PFSK-1 (cell line): ENCODE data around the gene ZC3H18.

Experiments used
- FOXP2 ChIP-seq: optimal IDR thresholded peaks from 2 replicates; pipeline ENCODE3; 2011; ENCODE audit warnings: borderline replicate concordance, control low read depth, inconsistent platforms; ENCODE audit not compliant: insufficient read depth; ENCODE audit errors: extremely low read length, extremely low read depth
- POLR2AphosphoS5 ChIP-seq: IDR thresholded peaks from 2 replicates; pipeline ENCODE4 v1.6.1; 2012; ENCODE audit warnings: low read depth, mild to moderate bottlenecking, control low read depth, low read length, moderate library complexity
- REST ChIP-seq, 2 experiments: IDR thresholded peaks; 2 replicates each; pipeline versions ENCODE4 v1.6.1 to v1.8.0; 2011 to 2012; ENCODE audit warnings: low read depth in 2 of 2, low read length in 2 of 2, control low read depth in 1 of 2, inconsistent platforms in 1 of 2, mild to moderate bottlenecking in 1 of 2, moderate library complexity in 1 of 2; ENCODE audit not compliant: insufficient read depth in 1 of 2
- SIN3A ChIP-seq: IDR thresholded peaks from 2 replicates; pipeline ENCODE4 v1.6.1; 2012; ENCODE audit warnings: mild to moderate bottlenecking, low read length, moderate library complexity, borderline replicate concordance; ENCODE audit not compliant: insufficient read depth
- TAF1 ChIP-seq: IDR thresholded peaks from 2 replicates; pipeline ENCODE4 v1.6.1; 2012; ENCODE audit warnings: low read length, control low read depth, borderline replicate concordance; ENCODE audit not compliant: insufficient read depth

The ZC3H18 gene

GRCh38 chr16:88529596-88529995 lies 40.6 kb upstream of the ZC3H18 start:
- TF ChIP-seq TAF1 = no peak
- no peak for TF ChIP-seq POLR2AphosphoS5
- TF ChIP-seq SIN3A = no peak
- TF ChIP-seq REST (IDR thresholded peaks at IDR 0.05; ENCODE audit: insufficient read depth in 1 of 2, low read depth in 2 of 2, low read length in 2 of 2) = no peak
- no peak for TF ChIP-seq FOXP2

- TF ChIP-seq REST (IDR thresholded peaks at IDR 0.05; ENCODE audit: insufficient read depth in 1 of 2, low read depth in 2 of 2, low read length in 2 of 2) = no peak
- TF ChIP-seq TAF1 = no peak
- no peak for TF ChIP-seq SIN3A
- no peak for TF ChIP-seq POLR2AphosphoS5
- no peak for TF ChIP-seq FOXP2
These were observed 39.9 kb upstream of the ZC3H18 start for GRCh38 chr16:88530051-88530857.

- TF ChIP-seq REST (IDR thresholded peaks at IDR 0.05; ENCODE audit: insufficient read depth in 1 of 2, low read depth in 2 of 2, low read length in 2 of 2) (no peak), SIN3A (no peak), FOXP2 (no peak)
These were observed 39.4 kb upstream of the ZC3H18 start for GRCh38 chr16:88530858-88531203.

- no peak for TF ChIP-seq POLR2AphosphoS5
- TF ChIP-seq FOXP2 = no peak
- no peak for TF ChIP-seq SIN3A
- no peak for TF ChIP-seq TAF1
- no peak for TF ChIP-seq REST (IDR thresholded peaks at IDR 0.05; ENCODE audit: insufficient read depth in 1 of 2, low read depth in 2 of 2, low read length in 2 of 2)
These were observed 38.9 kb upstream of the ZC3H18 start for GRCh38 chr16:88531346-88531745.
